GM18951 (cell line): ENCODE measurements around the gene MAP3K20.

Experiments used
- POLR2A ChIP-seq: IDR thresholded peaks from 4 replicates; pipeline ENCODE4 v1.6.1; 2011; ENCODE audit warnings: mild to moderate bottlenecking; ENCODE audit not compliant: insufficient read length, insufficient read depth; ENCODE audit errors: extremely low read depth
- in situ Hi-C: fragments of 300-500 bp; cut with MboI; formaldehyde crosslinking; loops from one replicate; pipeline ENCODE4 v1.12.0; 2022; ENCODE audit warnings: low sequenced_read_pairs, mixed read lengths, inconsistent platforms; ENCODE audit not compliant: unreplicated experiment

Gene MAP3K20

DNA sequence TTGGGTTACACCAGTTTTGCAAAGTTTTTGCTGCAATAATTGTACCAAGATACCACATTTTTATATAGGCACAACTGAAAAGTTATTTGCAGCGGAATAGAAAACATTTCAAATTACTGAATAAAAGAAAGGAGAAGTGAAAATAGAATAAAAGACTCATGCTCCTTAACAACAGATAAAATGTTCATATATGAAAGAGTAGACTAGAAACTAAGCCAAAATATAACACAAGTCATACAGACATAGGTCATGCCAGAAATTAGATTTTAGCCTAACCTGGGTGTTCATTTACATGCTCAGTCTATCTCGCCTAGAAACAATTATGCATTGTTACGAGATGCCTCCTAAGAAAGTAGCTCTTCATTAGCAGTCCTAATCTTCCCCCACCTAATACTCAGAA is 16.4 kb upstream of the MAP3K20 start:
- in situ Hi-C loops, result no loop called here
- no peak for TF ChIP-seq POLR2A

DNA sequence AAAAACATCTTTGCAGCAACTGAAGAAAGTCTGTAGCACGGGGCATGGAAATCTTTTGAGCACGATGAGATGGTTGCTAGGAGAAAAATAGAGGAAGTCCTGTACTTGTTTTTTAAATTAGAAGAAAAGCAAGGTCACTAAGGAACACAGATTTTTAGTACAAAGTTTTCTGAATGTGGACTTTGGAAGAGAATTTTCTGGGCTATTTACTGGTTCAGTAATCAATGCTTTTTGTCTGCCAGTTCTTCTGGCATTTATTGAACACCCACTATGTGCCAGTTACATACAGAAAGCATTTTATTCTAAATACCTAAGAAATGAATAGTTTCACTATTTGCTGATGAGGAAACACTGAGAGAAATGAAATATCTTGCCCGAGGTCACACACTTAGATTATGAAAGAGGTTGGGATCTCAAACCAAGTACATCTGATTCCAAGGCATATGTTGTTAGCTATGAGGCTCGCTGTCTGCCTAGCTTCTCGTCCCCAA is 15.6 kb upstream of the MAP3K20 start:
- TF ChIP-seq POLR2A, result no peak
- in situ Hi-C loops, result no loop called here

DNA sequence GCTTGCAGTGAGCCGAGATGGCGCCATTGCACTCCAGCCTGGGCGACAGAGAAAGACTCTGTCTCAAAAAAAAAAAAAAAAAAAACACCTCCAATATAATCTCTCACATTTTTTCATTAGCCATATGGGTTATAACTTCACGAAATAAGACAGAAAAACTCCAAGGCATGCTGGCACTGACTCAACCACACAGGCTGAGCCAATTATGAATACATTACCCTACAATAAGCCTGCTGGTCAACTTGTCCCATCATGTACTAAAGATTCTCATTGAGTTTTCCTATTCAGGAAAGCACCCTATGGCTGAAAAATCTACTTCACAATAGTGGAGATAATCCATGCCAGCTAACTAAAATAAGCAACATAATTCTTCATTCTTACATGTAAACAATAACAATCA is 12.8 kb upstream of the MAP3K20 start:
- no peak for TF ChIP-seq POLR2A
- in situ Hi-C loops, result no loop called here

DNA sequence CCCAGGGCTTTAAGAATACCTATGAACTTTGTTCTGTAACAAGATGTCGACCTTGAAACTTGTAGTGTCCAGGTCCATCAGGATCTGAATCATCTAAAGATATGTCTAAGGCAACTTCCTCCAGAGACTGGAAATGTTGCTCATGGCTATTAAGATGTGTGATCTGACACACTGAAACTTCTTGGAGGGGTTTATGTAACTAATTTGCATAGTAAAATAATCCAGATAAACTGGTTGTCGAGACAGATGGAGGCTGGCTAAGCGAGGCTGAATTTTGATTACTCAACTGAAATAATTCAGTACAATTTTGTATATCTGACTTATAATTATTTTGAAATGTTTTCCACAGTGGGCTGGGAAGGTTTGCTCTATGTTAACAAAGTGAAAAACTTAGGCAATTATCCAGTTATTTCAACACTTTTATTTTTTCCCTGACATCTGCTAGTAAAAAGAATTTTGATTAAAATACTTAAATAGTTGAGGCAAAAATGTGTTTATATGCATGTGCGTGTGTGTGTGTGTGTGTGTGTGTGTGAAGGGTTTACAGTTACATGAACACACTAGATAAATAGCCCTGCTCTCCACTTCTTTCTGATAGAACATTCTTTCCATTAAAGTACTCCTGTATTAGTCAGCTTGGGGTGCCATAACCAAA is 11.4 kb upstream of the MAP3K20 start:
- TF ChIP-seq POLR2A, result no peak
- in situ Hi-C loops, result no loop called here

DNA sequence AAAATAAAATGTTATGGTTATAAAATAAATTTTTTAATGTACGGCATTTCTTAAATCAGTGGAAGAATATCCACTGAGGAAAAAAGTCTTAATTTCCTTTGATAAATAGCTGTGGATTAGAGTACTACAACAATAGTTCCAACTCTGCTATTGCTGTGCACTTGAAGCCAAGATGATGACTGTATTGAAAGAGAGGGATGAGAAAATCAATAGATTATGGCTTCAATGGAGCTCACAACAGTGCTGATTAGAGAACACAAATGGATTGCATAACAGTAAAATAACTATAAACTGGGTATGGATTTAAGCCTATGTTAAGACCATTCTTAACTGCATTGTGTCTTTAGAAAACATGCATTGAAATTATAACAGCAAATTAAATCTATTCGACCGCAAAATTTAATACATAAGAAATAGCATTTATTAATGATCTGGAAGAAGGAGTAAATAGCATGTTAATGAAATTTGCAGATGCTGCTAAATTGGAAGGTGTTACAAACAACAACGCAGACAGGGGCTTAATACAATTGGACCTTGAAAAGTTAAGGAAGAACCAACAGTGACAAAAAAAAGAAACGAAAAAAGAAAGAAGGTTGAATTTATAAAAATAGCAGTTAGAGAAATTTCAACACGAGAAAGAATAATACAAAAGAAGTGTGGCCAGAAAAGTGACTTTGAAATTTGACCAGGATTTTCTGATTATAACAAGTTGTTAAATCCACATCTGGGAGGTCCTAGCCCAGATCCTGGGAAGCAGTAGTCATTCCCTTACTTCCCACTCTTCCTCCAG is 8.6 kb upstream of the MAP3K20 start:
- no peak for TF ChIP-seq POLR2A
- in situ Hi-C loops, result no loop called here

DNA sequence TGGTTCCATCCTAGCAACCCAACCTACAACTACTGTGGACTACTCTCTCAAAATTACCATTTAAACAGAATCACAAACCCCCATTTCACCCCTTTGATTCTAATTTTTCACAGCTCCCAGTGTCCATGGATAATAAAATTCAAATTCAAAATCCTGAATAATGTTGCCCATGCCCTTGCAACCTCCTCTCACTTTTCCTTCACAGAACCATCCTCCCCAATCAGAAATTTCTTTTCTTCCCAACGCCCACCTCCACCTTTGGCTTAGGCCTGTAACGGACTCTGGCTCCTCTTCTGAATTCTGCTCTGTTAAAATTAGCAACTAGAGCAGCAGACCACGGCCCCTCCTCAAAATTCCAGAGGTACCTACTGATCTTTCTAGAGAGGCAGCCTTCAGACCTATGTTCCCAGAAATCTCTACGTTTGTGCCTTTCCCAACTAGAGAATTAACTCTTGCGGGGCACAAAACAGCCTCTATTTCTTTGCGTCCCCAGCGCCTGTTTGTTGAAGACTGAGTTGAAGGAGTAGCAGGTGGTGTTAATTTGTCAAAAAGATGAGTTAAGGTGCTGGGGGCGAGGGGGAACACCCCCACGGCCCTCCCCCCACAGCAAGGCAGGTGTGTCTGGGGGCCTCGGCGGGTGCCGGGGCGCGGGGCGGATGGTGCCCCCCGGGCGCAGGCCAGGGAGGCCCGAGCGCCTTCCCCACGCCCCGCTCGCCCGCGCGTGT is 428 bp upstream of the MAP3K20 start:
- in situ Hi-C loops, result no loop called here

DNA sequence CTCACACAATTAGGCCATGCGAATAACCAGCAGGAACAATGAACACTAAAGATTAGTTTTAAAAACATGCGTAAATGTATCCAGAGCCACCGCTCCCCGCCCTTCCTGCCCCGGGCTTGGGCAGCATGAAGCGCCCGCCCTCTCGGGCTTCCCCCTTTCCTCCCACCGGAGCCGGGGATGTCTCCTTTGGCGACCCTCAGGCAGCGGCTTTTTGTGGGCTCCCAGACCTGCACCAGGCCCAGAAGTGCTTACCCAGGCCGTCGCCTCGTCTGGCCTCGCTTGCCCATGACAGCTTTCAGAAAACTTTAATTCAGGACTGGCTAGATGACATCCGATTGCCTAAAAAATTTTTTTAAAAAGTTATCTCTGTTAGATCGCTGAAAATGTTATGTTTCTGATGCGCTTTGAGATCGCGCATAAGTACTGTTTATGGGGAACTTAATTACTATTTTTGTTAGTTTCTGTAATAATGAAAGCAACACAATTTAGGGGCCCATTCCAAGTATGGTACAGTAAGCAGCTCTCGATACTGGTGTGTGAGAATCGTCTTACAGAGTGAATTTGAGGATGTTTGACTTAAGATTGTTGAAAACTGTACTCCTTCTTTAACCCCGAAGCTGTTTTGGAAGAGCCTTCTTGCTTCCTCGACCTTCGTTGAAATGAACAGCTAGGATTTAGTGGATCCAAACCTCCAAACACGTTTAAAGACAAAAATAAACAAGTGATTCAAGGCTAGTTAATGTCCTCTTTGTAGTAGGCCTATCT is 1.1 kb downstream of the MAP3K20 start:
- in situ Hi-C loops, result no loop called here
- TF ChIP-seq POLR2A, result no peak

More for the DNA sequence above, 428 bp upstream of the MAP3K20 start:
- TF ChIP-seq POLR2A, result no peak

- TF ChIP-seq POLR2A, result no peak
- in situ Hi-C loops, result no loop called here
These were observed 2.0 kb downstream of the MAP3K20 start for GRCh38 chr2:173077506-173078177.

GRCh38 chr2:173079141-173079540 is 3.5 kb downstream of the MAP3K20 start:
- in situ Hi-C loops, result no loop called here
- TF ChIP-seq POLR2A, result no peak

GRCh38 chr2:173079973-173080860 is 4.6 kb downstream of the MAP3K20 start:
- in situ Hi-C loops, result no loop called here
- TF ChIP-seq POLR2A, result no peak

DNA sequence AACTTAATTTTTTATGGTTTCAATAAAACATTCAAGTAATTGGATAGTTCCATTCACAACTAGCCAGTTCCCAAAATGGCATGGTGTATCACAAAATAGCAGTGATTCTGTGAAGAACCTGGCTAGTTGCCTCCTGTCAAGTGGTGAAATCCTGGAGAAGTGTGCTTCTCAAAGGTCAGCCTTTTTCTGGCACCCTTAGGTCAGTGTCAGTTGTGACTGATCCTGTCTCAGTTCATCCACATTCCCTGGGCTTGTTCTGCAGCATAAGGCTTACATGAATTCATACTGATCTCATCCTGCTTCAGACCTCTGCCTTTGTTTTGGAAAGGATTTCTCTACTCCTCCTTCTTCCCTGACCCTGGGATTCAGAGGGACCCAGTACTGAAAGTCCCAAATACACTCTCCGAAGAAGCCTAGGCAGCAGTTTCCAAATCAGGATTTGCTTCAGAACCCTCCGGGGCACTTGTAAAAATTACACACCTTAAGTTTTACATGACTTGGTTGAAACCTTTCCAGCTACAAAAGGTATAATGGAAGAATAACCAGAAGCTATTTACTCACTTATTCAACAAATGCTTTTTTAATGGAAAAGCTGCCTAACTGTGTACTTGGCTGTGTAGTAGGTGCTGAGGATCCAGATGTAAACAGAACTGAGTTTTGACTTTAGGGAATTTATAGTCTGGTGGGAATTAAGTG is 11.0 kb downstream of the MAP3K20 start:
- in situ Hi-C loops, result no loop called here
- no peak for TF ChIP-seq POLR2A
